Gastroesophageal sphincter (tissue), 4 donors: Measurements from ENCODE around the gene MRPL53. TPM values are rescaled to one million over a fixed set of nuclear protein-coding genes. Genes with fewer than 3 reads are reported as not detected.

Experiments
- ATAC-seq: fragments of 150-250 bp; one replicate; pipeline ENCODE4 v1.9.1; 2016; ENCODE audit warnings: mild to moderate bottlenecking, moderate library complexity
- H3K27ac ChIP-seq, 4 donors: fragments of 200-600 bp; sonication (generic) in 3 of 4; 1 replicate in 3 of 4; 2 replicates in 1 of 4; pipeline ENCODE4 v1.5.1; 2016 to 2019
- H3K27me3 ChIP-seq: fragments of 200-600 bp; sonication (generic); one replicate; pipeline ENCODE4 v1.5.1; 2019
- H3K36me3 ChIP-seq, 2 donors: fragments of 200-600 bp; sonication (generic); one replicate each; pipeline ENCODE4 v1.5.1; 2019; ENCODE audit warnings: control low read depth in 1 of 2
- H3K4me1 ChIP-seq, 3 donors: fragments of 200-600 bp; sonication (generic); 1 replicate in 2 of 3; 2 replicates in 1 of 3; pipeline ENCODE4 v1.5.1; 2016 to 2019; ENCODE audit warnings: control low read depth in 2 of 3
- H3K4me3 ChIP-seq, 2 donors: fragments of 200-600 bp; sonication (generic); one replicate each; pipeline ENCODE4 v1.5.1; 2019; ENCODE audit warnings: mild to moderate bottlenecking in 1 of 2, moderate library complexity in 1 of 2
- H3K9me3 ChIP-seq, 3 donors: fragments of 200-600 bp; sonication (generic); one replicate each; pipeline ENCODE4 v1.5.1; 2017 to 2019; ENCODE audit warnings: control low read depth in 2 of 3
- EP300 ChIP-seq: sonication (generic); formaldehyde crosslinking; IDR thresholded peaks from one replicate; pipeline ENCODE4 v1.6.1; 2017; ENCODE audit warnings: antibody characterized with exemption, mild to moderate bottlenecking
- POLR2A ChIP-seq, 2 donors: fragments of 450-650 bp; IDR thresholded peaks; one replicate each; pipeline ENCODE4 v1.6.1; 2017; ENCODE audit warnings: antibody characterized with exemption in 2 of 2, mild to moderate bottlenecking in 2 of 2, moderate library complexity in 1 of 2
- POLR2AphosphoS5 ChIP-seq: sonication (generic); formaldehyde crosslinking; IDR thresholded peaks from one replicate; pipeline ENCODE4 v1.6.1; 2017; ENCODE audit warnings: antibody characterized with exemption
- WGBS, 2 donors: methylation state at CpG; one replicate each; pipeline ENCODE4 v1.1.5; 2018; ENCODE audit warnings: low coverage in 1 of 2; 5-methylcytosine and 5-hydroxymethylcytosine counted together
- total RNA-seq, 4 donors: library from RNA; depleted of rRNA; stranded (reverse); fragments of >200 nt; gene quantifications; one replicate each; pipeline ENCODE4 v1.1.0, GENCODE V29; 2016
- TF ChIP-seq, protein P1 (sequence below), 4 experiments: fragments of 200-600 bp in 2 of 4; fragments of 450-650 bp in 2 of 4; sonication (generic) in 1 of 4; IDR thresholded peaks; one replicate each; pipeline ENCODE4 v1.5.1; 2017 to 2019; ENCODE audit warnings: antibody characterized with exemption in 4 of 4, mild to moderate bottlenecking in 2 of 4, moderate library complexity in 2 of 4

Gene MRPL53
- total RNA-seq, 4 donors from 2014 or later, result 18.0 to 76.7 (median 30.2) TPM

DNA sequence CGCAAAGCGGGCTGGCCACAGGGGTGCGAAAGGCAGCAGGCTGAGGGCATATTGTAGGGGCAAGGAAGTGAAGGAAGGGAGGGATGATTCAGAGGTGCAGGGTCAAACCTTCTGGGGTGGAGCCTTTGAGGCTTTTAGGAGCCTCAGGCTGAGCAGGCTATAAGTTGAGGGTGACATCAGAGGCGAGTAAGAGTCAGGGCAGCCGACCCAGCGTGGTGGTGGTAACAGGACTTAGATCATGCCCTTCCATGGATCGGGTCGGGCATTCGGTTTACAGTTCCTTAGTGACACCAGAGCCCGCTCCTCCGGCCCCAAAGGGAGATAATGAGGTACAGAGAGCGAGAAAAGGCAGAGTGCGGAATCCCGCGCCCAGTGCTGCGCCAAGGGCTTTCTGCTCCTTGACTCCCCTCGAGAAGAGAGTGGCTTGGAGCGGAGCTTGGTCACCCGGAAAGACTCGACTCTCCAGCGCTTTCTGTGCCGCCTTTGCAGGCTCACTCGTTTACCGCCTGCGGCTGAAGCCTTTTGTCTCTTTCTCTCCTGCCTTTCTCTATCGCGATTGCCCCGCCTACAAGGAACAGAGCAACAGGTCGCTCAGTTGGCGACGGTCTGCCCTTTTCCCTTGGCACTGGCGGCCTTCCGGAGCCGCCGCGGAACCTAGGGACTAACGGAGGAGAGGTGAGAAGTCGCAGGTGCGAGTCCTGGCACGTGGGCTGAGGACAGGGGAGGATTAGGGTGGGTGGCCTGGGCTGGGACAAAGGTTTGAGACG is 26.2 kb upstream of the MRPL53 start:
- Histone ChIP-seq H3K9me3 (no peaks in the 10 kb centered on the region), H3K27me3 (peaks cover 72% of the 10 kb centered on the region), H3K4me3 (peak overlapping the region in 1 of 2 donors; percentile 40), H3K4me1 (peaks cover 0 to 47% (median 24%) of the 10 kb centered on the region in 3 donors), H3K36me3 (peaks cover 0 to 13% of the 10 kb centered on the region in 2 donors), H3K27ac (no peak overlapping the region)
- no peak for TF ChIP-seq EP300
- TF ChIP-seq POLR2A (IDR thresholded peaks at IDR 0.05), result no peak
- TF ChIP-seq, protein P1, sequence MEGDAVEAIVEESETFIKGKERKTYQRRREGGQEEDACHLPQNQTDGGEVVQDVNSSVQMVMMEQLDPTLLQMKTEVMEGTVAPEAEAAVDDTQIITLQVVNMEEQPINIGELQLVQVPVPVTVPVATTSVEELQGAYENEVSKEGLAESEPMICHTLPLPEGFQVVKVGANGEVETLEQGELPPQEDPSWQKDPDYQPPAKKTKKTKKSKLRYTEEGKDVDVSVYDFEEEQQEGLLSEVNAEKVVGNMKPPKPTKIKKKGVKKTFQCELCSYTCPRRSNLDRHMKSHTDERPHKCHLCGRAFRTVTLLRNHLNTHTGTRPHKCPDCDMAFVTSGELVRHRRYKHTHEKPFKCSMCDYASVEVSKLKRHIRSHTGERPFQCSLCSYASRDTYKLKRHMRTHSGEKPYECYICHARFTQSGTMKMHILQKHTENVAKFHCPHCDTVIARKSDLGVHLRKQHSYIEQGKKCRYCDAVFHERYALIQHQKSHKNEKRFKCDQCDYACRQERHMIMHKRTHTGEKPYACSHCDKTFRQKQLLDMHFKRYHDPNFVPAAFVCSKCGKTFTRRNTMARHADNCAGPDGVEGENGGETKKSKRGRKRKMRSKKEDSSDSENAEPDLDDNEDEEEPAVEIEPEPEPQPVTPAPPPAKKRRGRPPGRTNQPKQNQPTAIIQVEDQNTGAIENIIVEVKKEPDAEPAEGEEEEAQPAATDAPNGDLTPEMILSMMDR (IDR thresholded peaks at IDR 0.05), result no peak
- TF ChIP-seq POLR2AphosphoS5, result no peak
- 4 to 7% methylated on average over 4 to 8 of the region's 41 CpGs for WGBS, 2 donors
- ATAC-seq, result no peak

DNA sequence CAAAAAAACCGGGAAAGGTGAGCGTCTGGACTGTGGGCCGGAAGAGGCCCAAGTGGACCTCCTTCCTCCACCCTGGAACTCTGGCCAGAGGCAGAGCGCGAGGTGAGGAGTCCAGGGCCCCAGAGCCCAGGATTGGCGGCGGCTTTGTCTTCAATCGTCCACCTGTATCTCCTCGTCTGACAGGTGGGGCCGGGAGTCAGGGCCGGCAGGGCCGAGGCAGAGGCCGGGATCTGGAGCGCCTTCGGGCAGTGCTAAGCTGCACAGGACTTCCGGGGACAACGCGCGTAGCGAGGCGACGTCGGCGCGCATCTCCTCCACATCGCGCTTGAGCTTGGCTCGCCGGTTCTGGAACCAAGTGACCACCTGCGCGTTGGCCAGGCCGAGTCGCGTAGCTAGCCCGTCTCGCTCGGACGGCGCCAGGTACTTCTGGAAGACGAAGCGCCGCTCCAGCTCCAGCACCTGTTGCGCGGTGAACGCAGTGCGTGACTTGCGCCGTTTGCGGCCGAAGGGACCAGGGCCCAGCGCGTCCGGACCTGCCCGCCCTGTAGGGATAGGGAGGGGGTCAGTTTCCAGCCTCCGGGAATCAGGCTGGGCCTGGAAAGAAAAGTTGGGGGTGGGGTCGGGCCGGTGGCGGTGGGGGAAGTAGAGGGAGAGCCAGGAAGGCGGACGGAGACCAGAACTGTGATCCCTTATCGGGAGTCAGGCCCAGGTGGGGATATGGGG is 25.5 kb upstream of the MRPL53 start:
- no peaks in the 10 kb centered on the region for H3K9me3 ChIP-seq
- H3K27me3 ChIP-seq, result peaks cover 65% of the 10 kb centered on the region
- H3K4me3 ChIP-seq, result peak overlapping the region in 1 of 2 donors; percentile 40
- 5 to 14% methylated on average over 7 to 11 of the region's 61 CpGs for WGBS, 2 donors
- H3K27ac ChIP-seq, result peak overlapping the region in 1 of 4 donors; percentile 3
- H3K4me1 ChIP-seq, result peaks cover 0 to 40% (median 24%) of the 10 kb centered on the region in 3 donors
- ATAC-seq, result peak; percentile 16
- peaks cover 0 to 21% of the 10 kb centered on the region in 2 donors for H3K36me3 ChIP-seq
- TF ChIP-seq POLR2A (IDR thresholded peaks at IDR 0.05) (no peak), POLR2AphosphoS5 (no peak), EP300 (no peak)
- TF ChIP-seq, protein P1 (IDR thresholded peaks at IDR 0.05), result no peak

DNA sequence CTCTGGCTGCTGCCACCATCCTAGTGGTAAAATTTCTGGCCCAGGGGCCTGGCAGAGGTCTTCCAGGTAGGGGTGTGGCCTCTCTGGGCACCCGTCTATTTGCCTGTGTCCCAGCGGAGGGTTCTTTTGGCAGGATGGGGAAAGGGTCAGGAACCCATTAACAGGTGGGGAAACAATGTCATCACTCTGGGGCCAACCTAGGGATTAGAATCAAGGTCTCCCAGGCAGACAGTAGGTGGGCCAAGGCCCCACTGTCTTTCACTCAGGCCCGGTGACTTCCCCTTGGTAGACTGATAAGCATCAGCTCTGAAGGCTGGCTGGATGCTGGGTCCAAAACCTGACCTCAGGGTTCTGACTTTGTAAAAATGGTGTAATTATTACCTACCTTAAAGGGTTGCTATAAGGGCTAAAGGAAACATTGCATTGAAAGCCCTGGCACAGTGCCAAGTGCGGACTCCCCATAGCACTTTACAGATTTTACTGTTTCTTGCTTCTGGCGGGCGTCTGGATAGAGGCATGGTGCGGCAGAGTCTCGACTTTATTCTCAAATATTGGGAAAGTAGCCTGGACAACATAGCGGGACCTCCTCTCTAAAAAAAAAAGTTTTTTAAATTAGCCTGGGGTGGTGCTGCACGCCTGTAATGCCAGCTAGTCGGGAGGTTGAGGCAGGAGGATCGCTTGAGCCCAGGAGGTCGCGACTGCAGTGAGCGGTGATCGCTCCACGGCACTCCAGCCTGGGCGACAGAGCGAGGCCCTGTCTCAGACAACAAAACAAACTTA is 24.7 kb upstream of the MRPL53 start:
- no peak for TF ChIP-seq POLR2A (IDR thresholded peaks at IDR 0.05)
- TF ChIP-seq EP300, result no peak
- TF ChIP-seq POLR2AphosphoS5, result no peak
- TF ChIP-seq, protein P1 (IDR thresholded peaks at IDR 0.05), result no peak
- peaks cover 57% of the 10 kb centered on the region for H3K27me3 ChIP-seq
- ATAC-seq, result no peak
- peak overlapping the region in 1 of 2 donors; percentile 40 for H3K4me3 ChIP-seq
- peaks cover 0 to 32% (median 24%) of the 10 kb centered on the region in 3 donors for H3K4me1 ChIP-seq
- peaks cover 0 to 28% of the 10 kb centered on the region in 2 donors for H3K36me3 ChIP-seq
- H3K27ac ChIP-seq, result no peak overlapping the region
- 42% methylated on average over 15 of the region's 19 CpGs; no CpG with 5 or more reads in 1 of the 2 donors for WGBS, 2 donors
- no peaks in the 10 kb centered on the region for H3K9me3 ChIP-seq

DNA sequence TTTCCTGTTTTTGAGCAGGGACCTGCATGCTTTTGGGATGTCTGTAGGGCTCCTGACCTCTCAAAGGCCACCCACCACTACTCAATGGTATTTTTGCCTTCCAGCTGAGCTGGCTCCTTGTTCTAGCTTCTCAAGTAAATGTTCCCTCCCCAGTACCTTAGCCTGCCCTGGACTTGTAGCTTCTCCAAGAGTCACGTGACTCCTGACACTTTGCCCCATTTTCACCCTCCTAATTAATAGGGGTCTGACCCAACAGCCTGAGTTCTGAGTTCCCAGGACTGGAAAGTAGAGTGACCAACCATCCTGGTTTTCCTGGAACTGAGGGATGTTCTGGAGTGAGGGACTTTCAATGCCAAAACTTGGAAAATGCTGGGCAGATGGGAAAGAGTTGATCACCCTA is 23.0 kb upstream of the MRPL53 start:
- peaks cover 0 to 46% of the 10 kb centered on the region in 2 donors for H3K36me3 ChIP-seq
- peaks cover 40% of the 10 kb centered on the region for H3K27me3 ChIP-seq
- no peak for TF ChIP-seq EP300
- no peak for TF ChIP-seq POLR2A (IDR thresholded peaks at IDR 0.05)
- no peak for TF ChIP-seq POLR2AphosphoS5
- no peak overlapping the region for H3K27ac ChIP-seq
- no peak for ATAC-seq
- H3K4me3 ChIP-seq, result no peak overlapping the region
- H3K9me3 ChIP-seq, result no peaks in the 10 kb centered on the region
- WGBS, 2 donors, result 80% methylated on average over 1 of the region's 1 CpG; no CpG with 5 or more reads in 1 of the 2 donors
- H3K4me1 ChIP-seq, result peaks cover 0 to 30% (median 24%) of the 10 kb centered on the region in 3 donors

DNA sequence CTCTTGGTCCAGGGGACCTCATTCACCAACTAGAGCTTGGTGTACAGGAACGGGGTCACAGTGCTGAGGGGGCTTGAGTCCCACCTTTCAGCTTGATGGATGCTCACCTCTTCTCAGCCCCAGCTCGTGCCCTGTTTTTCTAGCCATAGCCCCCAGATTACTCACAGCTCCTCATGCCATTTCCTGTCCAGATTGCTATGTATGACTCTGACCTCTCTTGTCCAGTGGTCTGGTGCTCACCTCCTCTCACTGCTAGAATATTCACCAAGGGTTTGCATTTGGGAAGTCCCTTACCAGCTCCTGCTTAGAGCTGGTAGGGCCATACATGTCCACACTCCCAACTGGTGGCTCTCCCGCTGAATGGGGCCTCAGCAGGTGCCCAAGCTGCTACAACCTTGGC is 21.1 kb upstream of the MRPL53 start:
- no peak for ATAC-seq
- no peak overlapping the region for H3K27ac ChIP-seq
- peaks cover 0 to 65% of the 10 kb centered on the region in 2 donors for H3K36me3 ChIP-seq

More for the DNA sequence above, 21.1 kb upstream of the MRPL53 start:
- no peak overlapping the region for H3K4me3 ChIP-seq
- 68 to 86% methylated on average over 3 of the region's 3 CpGs for WGBS, 2 donors
- peaks cover 21% of the 10 kb centered on the region for H3K27me3 ChIP-seq
- H3K9me3 ChIP-seq, result no peaks in the 10 kb centered on the region
- no peak for TF ChIP-seq EP300
- TF ChIP-seq POLR2AphosphoS5, result no peak
- H3K4me1 ChIP-seq, result peaks cover 0 to 14% (median 12%) of the 10 kb centered on the region in 3 donors
